C1 segment of cervical spinal cord (tissue), 14 donors: ENCODE data around the gene CTNNBIP1.
"Not testable (repeated sequence)": the region's sequence is repeated elsewhere in the genome, so short reads cannot be mapped to it uniquely, and the experiment has no call there.

Experiments used
- DNase-seq, 14 donors: peaks; one replicate each; lab custom pipeline; 2025; lab: John Stamatoyannopoulos, UW

Gene CTNNBIP1, protein sequence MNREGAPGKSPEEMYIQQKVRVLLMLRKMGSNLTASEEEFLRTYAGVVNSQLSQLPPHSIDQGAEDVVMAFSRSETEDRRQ

DNA sequence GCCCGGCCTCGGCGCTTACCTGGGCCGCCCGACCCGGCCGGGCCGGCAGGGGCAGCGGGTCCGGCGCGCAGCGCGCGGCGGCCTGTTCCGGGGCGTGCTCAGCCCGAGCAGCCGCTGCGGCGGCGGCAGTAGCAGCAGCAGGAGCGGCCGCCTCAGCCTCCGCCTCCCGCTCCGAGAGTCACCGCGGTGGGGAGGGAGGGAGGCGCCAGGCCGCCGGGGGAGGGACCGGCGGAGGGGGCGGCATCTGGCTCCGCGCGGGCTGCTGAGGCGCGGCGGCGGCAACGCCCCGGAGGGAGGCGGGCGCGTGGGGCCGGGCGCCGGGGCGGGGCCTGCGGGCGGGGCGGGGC lies at the start of gene CTNNBIP1:
Gene CTNNBIP1 (minus strand): TSS at position 194 of the 347 bp plus-strand sequence. CDS start 38,205 bp downstream, outside the sequence.
- no peak for DNase-seq

DNA sequence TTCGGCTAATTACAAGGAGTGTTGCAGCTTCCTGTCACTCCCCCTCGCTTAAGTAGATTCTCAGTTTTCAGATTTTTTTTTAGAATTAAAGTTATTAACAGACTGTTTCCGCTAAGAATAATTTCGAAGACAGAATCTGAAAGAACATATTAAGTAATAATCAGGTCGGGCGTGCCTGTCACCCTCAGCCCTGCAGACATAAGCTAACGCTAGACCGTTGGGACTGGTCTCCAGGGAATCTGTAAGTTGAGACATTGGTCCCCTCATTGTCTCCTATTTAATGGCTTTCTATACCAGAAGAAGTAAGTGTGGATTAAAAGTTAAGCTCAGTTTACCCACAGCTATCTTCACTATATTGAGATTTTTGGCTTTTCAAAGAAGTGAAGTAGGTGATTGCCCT lies 47.7 kb upstream of the CTNNBIP1 start:
- no peak for DNase-seq

DNA sequence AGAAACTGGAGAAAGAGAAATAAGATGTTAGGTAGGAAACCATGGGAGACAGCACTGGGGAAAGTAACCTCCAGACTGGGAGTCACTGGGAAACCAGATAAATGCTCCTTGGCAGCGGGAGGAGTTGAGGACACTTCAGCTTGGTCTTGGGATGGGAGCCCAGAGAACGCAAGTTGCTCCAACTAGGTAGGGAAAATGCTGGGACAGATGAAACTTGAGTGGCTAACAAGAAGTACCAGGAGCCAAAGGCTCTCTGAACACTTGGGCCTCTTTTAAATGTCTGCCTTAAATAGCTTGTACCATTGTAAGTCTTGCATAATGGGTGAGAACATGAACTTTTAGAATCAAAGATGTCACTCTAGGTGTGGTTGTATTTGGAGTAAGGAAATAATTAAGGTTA lies 36.2 kb upstream of the CTNNBIP1 start:
- DNase-seq: no peak

DNA sequence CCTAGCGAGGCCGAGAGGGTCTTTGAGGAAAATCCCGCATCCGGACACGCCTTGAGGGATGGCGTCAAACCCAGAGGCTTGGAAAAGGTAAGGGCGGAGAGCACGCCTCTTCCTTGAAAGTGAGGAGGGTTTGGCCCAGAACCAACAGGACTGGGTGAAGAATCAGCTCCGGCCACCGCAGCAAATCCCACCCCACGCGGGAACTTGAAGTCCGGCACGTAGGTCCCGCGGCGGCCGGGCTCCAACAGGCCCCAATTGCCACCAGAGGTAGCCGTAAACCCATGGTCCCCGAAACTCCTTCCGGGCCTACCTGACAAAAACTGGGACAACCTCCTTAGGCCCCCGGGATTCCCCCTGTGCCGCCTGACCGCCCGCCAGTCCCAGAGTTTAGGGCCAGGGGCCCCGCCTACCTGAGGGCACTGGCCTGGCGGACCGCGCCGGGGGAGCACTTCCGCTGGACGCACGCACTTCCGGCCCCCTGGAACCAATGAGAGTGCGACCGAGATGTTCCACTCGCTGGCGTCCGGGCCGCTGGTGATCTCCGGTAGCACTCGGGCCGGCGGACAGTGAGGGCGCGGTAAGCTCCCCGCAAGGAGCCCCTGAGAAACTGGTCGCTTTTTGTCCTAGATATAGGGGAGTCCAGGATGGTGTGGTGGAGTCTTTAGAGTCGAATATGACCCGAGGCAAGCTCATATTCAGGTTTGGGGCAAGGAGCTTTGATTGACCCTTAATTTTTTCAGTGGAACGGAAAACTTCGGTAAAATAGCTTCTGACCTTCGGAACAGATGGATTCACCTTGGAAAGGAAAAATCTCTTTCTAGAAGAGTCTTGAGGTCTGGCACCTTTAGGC lies 33.1 kb upstream of the CTNNBIP1 start, which contains the start of the genes LZIC and NMNAT1:
Gene LZIC (minus strand): TSS at position 453 of the 850 bp plus-strand sequence. CDS start 6,772 bp downstream, outside the sequence.
Gene NMNAT1 (plus strand): TSS at position 537 of the 850 bp plus-strand sequence. CDS start 28,599 bp downstream, outside the sequence.
- peak; percentile 54 to 93 (median 86) for DNase-seq

- DNase-seq: peak in 1 of 14 donors; percentile 4
These were observed 32.4 kb upstream of the CTNNBIP1 start for GRCh38 chr1:9942399-9942938.

DNA sequence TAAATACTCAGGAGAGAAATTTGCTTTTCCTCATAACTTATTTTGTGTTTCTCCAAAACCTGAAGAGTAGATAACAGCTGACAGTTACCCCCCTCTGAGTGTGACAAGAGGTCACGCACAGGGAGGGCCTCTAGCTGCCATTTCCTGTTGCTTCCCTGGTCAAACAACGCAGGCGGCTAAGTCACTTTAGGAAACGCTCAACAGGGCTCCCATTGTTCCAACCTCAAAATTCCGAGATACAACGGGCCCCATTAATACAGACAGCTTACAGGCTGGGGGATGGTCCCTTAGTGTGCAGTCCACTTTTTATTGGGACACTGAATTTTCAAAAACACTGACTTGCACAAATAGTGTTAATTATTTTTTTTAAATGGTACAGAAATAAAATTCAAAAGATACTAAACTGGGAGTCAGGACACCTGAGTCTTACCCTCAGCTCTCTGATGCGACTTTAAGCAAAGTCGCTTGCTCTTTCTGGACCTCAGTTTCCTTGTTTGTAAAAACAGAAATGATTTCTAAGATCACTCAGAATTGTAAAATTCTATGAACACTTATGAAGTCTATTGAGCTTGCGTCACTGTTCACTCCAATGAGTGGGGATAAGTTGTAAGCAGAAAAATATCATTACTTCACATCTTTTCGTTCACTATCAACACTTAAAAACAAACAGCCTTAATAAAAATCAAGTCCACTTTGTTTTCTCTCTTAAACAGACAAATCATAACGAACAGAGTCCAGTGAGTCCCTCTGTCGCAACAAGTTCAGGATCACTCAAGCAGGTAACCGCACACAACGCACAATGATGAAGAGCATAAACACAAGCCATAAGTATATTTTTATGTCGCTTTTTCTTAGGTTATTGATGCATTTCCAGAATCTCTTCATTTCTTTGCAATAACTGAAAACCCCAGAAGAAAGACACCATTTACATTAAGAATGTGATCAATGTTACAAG lies 19.6 kb upstream of the CTNNBIP1 start:
- peak in 10 of 14 donors; percentile 10 to 74 (median 47) for DNase-seq

DNA sequence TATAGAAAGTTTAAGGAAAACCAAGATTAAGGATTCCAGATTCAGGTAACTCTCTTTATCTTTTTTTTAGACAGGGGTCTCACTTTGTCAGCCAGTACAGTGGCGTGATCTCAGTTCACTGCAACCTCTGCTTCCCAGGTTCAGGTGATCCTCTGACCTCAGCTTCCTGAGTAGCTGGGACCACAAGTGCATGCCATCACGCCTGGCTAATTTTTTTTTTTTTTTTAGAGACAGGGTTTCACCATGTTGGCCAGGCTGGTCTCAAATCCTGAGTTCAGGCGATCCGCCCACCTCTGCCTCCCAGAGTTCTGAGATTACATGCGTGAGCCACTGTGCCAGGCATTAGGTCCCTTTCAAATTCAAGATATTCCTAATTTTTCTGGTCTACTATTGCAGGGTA lies 17.2 kb upstream of the CTNNBIP1 start:
- no peak for DNase-seq

DNA sequence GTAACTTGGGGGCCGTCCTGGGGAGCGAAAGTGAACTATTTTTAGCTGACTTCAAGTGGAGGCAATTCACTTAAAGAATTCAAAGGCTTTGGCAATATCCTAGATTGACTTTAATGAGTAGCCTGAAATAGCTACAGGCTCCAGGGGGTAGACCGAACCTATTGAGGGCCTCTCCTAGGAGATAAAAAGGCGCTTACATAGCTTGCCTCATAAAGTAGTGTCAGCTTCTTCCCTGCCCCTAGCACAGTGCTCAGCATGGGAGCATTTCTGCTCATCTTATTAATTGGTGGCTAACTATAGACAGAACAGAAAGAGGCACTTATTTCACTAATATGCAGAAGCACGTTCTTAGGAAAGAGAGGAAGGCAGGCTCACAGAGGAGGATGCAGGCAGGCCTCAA lies 12.3 kb upstream of the CTNNBIP1 start:
- DNase-seq: no peak

DNA sequence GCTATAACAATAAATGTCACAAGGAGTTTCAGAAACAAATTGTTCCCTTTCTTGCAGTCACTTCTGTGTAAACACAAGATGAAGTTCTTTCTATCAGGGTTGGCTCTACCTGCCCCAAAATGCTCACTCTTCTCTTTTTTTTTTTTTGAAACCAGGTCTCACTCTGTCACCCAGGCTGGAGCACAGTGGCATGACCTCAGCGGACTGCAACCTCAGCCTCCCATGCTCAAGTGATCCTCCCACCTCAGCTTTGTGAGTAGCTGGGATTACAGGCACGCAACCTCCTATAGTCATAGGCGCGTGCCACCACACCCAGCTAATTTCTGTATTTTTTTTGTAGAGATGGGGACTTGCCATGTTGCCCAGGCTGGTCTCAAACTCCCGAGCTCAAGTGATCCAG lies 10.5 kb upstream of the CTNNBIP1 start:
- no peak for DNase-seq

GRCh38 chr1:9917901-9918300 lies 7.8 kb upstream of the CTNNBIP1 start:
- no peak for DNase-seq

DNA sequence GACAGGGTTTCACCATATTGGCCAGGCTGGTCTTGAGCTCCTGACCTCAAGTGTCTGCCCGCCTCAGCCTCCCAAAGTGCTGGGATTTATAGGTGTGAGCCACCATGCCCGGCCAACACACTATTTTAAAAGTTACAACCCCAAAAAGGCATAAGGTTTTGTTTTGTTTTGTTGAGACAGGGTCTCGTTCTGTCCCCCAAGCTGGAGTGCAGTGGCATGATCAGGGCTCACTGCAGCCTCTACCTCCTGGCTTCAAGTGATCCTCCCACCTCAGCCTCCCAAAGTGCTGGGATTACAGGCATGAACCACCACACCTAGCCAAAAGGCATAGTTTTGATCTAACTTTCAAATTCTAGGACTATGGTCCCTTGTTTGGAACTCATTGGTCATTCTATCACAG lies 7.4 kb upstream of the CTNNBIP1 start:
- DNase-seq: not testable (repeated sequence)

DNA sequence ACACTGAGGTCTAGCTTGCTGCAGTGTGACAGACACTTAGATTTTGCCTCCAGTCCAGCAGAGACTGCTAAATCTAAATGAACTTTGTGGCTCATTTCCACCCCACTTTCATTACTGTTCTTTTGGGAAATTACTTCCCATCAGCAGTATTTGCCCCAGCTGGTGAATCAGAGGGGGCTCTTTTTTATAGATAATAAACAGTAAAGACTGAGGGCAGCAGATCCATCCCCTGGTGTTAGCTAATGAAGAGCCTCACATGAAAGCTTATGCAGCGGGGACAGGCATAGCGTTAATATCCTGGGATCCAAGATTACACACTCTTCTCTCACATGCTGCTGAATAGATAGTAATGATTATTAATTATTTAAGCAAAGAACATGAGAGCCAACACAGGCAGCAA lies 6.4 kb upstream of the CTNNBIP1 start:
- no peak for DNase-seq

DNA sequence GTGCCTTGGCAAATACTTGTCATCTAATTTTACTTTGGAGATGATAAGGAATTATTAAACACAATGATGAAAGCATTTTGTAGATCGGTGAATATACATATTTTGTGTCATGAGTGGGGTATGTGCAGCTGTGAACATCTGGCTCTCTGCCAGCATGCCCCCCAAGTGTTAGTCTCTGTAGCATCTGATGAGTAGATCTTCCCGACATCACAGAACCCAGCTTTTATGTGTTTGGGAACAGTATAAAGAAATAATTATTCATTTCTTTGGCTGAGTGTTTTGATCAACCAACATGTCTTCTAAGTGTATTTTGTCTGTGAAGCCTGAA lies 4.5 kb upstream of the CTNNBIP1 start:
- DNase-seq: no peak

- DNase-seq: no peak
These were observed 2.3 kb upstream of the CTNNBIP1 start for GRCh38 chr1:9912264-9912936.

GRCh38 chr1:9910423-9911178 lies 532 bp upstream of the CTNNBIP1 start:
- peak; percentile 95 to 100 (median 99) for DNase-seq

DNA sequence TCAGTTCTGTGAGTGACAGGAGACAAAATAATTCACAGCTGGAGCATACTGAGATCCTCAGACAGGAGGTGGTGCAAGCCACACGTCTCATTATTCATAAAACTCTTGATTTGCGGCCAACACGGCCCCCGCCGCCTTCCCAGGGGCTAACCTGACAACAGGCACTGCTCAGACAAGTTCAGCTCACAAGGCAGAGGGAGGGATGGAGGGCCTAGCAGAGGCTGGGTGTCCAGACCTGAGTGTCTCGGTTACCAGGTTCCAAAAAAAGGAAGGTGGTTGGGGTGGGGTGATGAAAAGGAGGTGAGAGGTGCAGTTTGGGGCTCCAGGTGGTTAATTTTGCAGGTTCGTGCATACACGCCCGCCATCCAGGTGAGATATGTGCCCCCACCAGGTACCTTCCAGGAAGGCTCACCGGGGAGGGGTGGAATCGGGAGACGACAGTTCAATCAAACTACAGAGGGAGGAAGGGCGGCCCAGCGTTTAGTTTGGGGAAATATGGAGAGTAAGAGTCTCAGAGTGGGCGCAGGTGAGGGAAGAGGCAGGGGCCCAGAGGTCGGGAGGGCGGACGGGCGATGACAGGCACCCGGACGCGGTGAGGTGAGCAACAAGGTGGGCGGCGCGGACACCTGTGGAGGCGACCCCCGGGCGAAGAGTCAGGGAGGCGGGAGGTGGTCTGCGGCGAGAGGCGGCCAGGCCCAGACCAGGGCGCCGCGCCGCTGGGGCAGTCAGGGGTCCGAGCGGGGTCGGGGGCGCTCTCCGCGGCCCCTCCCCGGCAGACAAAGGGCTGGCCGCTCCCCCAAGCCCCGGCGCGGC lies 629 bp downstream of the CTNNBIP1 start:
- DNase-seq: peak in 2 of 14 donors; percentile 33 to 46

GRCh38 chr1:9908871-9909233 lies 1.2 kb downstream of the CTNNBIP1 start:
- DNase-seq: peak in 1 of 14 donors; percentile 23

- DNase-seq: no peak
These were observed 2.6 kb downstream of the CTNNBIP1 start for GRCh38 chr1:9907441-9907840.

DNA sequence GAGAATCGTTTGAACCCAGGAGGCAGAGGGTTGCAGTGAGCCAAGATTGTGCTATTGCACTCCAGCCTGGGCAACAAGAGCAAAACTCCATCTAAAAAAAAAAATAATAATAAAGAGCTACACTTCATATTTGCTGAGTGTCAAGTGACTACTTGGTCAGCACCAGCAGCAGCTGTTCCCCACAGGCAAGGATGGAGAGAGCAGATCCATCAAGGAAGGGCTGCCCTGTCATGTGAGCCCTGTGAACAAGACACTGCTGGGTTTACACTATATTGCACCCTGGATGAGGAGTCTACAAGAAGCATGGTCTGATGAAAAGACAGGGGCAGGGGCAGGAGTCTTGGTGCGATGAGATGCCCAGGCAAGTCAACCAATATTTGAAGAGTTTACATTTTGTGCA lies 3.6 kb downstream of the CTNNBIP1 start:
- no peak for DNase-seq

GRCh38 chr1:9905010-9905409 lies 5.1 kb downstream of the CTNNBIP1 start:
- DNase-seq: no peak
